GM12872 (cell line): Measurements from ENCODE around the gene PITX2.

Experiments
- CTCF ChIP-seq: IDR thresholded peaks from 3 replicates; pipeline ENCODE4 v1.5.1; 2011; ENCODE audit warnings: low read depth, mild to moderate bottlenecking, low read length, moderate library complexity; ENCODE audit not compliant: insufficient read depth

The PITX2 gene

GRCh38 chr4:110622841-110623717 is at the start of gene PITX2:
PITX2 (minus strand) TSS chr4:110623077; CDS start chr4:110622460, 617 bp downstream.
- TF ChIP-seq CTCF, result no peak

- no peak for TF ChIP-seq CTCF
Measured at GRCh38 chr4:110671679-110672078, 48.8 kb upstream of the PITX2 start.

DNA sequence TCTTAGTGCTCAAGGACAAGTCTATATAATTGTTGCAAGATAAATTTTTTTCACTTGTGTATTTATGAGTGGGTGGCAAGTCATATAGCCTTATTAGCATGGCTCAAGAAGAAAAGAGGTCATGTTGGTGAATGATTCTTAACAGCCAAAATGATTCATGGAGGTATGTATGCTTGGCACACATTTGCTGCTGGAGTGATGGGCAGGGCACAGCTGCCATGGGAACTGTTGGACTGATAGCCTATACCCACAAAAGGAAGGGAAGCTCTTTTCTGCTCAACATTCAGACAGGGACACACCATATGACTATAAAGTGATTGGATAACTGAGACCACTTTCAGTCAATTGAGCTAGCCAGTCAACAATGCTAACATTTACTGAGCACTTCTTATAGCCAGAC is 46.8 kb upstream of the PITX2 start:
- no peak for TF ChIP-seq CTCF

- TF ChIP-seq CTCF, result no peak
Measured at GRCh38 chr4:110668463-110669235, 45.8 kb upstream of the PITX2 start.

DNA sequence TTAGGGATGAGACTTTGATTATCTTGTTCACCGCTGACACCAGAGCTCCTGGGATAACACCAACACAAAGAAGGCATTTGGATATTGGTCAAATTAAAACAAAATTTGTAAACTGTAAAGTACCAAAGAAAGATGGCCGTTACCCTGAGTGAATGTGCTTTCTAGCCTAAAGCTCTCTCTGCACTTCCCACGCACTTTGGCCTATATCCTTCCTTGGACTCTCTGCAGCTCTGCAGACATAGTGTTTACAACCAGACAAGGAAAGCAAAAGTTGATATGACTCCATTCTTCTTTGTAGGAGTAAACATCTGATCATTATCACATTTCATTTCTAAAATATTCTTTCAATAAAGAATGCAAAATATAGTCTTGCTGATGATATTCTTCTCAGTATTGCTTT is 44.8 kb upstream of the PITX2 start:
- TF ChIP-seq CTCF, result no peak

DNA sequence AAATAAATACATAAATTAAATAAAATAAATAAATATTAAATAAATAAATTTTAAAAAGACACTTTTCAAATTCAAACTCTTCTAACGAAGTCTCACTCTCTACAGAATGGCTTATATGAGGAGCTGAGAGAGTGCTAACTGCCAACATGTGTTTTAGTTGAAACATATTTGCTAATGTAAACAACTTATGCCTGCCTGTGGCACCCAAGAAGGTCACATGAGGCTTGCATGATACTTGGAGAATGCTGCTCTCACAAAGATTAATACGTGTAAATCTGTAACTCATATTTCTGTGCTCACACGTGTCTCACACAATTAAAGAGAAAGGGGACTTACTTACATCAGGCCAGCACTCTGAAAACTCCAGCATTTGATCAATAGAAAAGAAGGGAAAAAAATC is 43.2 kb upstream of the PITX2 start:
- TF ChIP-seq CTCF, result no peak

DNA sequence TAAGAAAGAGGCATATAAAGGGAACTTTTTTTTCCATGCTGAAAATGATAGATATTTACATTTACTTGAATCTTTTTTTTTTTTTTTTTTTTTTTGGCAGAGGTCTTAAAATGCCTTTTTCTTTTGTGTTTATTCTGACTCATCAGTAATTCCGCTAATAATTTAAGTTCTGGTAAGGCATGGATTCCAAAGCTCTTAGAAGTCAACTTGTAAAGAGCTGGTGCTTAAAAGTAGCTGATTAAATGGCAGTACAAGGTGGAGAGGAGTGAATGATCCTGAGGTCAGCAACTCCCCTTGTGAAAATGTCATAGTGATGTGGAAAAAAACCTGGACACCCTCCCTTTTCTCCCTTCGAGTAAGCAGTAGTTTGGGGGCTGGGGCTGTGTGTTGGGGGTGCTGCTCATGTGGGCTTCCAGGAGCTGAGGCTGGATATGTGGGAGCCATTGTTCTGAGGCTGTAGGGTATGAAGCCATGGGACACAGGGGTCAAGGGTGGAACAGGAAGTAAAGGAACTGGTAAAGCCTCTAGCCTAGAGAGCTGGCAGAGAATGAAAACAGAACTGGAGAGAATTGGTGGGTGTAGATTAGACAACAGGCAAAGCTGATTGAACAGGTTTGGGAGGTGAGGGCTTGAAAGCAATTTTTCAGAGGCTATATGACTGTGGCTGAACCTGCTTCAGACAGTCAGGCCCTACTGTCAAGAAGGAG is 41.0 kb upstream of the PITX2 start:
- TF ChIP-seq CTCF, result no peak
